ENCODE data around the gene PARL.
"Not testable (repeated sequence)": the region's sequence is repeated elsewhere in the genome, so short reads cannot be mapped to it uniquely, and the experiment has no call there.

PARL gene

DNA sequence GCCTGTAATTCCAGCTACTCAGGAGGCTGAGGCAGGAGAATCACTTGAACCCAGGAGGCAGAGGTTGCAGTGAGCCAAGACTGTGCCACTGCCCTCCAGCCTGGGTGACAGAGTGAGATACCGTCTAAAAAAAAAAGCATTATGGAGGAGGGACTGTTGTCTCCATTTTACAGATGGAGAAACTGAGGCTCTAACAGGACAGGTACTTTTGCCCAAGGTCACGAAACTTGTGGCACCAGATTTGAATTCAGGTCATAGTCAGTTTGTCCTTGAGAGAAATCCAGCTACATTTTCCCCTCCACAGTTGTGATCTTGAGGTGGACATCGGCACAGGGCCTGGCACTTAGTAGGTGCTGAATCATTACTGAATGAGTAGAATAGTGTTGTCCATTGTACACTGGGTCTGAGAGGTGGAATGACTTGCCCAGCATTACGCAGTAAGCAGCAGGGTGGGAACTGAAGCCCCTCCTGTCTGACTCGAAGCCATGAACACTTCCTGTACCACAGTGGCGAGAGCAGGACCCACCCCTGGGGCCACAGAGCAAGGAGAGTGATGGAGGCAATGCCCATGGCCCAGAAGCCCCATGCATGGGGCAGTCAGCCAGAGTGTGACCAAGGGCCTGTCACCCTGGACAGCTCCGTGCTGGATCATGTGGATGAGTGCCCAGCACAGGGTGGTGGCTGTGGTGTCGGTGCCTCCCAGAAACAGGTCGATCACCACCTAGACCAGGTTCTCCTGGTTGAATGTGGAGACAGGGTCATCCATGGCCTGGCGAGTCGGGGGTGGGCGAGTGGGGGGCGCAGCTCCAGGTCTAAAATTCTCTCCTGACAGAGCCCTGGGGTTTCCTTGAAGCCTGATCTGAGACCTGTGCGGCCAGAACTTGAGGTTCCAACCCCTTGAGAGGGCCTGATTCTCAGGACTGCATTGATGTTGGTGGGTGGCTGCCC lies 20.4 kb upstream of the PARL start:
- no peak for DNase-seq (ENCODE audit: low spot score)

DNA sequence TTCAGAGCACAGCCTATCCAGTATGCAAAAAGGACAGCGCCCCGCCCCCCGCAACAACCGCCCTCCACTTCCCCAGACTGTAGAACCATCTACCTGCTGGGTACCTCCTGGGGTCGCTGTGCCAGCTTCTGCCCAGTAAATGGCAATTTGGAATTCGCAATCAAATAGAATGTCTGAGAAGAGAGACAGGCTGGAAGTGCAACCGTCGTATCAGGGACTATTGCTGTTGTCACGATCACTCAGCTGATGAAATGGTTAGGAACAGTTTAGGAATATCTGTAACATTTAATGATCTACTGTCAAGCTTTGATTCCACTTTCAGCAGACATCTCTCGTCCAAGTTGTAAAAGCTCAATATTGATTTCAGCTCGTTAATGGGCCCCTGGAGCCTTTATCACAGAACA lies 13.3 kb upstream of the PARL start:
- DNase-seq (ENCODE audit: low spot score): no peak

DNA sequence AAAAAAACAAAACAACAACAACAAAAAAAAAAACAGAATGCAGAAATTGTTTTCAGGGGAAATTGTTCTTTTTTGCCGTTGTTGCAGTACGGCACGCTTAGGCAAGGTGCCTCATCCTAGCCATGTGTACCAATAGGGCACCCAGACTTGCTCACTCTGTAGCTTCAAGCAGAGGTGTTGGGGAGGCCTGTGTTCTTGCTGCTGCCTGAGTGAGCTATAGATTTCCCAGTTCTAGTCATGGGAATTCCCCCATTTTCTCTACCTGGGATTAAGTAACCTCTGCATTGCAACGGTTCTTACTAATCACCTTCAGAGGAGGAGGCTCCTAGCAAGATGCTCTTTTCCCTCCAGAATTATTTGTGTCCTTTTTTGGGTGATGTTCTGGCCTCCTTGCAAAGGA lies 12.9 kb upstream of the PARL start:
- DNase-seq (ENCODE audit: low spot score): no peak

DNA sequence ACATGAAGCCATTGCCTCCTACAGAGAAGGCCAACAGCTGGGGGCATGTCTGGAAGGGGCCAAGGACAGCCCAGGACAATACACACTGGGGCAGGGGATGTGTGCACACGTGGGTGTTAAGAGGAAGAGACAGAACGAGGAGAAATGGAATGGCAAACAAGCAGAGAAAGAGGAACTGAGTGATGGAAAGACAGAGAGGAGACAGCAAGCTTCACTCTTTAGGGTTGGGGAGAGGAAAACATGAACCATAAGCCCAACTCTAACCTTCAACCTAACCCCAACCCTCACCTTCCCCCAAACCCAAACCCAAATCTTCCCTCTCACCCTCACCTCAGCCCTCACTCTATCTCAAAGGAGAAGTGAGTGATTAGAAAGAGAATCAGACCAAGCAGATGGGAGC lies 11.9 kb upstream of the PARL start:
- DNase-seq (ENCODE audit: low spot score): no peak

DNA sequence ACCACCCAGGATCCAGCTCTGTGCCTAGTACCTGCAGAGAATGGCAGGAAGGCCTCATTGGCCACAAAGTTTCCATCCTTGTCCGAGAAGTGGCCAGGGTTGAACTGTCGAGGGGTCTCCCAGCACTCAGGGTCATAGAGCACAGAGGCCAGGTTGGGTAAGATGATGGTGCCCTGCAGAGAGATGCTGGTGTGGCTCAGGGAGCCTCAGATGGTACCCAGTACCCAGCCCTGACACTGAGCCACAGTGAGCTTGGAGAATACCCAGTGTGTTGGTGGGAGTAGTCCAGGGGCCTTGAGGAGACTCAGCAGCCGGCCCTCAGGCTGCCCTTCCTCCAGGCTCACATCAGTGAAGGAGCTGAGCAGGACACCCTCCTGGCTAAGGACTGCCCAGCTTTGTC lies 11.5 kb upstream of the PARL start:
- DNase-seq (ENCODE audit: low spot score): no peak

DNA sequence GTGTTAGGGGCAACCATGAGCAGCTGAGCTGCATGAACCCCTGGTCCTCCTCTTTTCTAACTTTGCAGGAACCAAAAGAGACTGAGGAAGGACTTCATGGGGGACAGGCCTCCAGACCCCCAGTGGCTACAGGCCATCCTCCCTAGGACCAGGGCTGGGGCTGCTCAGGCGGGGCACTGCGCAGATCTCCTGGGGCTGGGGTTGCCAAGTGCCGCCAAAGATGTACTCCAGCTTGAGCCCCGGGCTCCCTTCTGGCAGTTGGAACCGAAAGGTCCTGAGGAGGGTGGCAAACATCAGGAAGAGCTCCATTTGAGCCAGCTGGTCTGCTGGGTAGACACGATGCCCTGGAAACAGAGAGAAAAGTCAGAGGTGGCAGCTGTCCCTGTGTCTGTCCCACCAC lies 11.1 kb upstream of the PARL start:
- no peak for DNase-seq (ENCODE audit: low spot score)

DNA sequence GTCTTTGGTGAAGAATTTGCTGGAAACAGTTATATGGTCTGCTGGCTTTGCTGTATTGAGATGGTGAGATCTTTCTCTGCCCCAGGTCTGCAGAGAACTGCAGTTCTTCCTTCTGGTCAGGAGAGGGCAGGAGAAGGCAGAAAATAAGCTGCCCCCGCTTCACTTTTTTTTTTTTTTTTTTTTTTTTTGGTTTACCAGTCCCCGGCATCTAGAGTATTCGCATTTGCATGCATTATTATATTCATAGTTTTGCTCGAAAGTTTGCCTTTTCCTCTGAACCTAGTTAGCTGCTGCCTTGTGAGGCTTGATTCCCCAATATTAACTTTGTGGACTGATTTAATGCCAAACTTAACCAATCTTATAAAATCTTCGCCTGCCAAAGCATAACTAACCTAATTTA lies 10.6 kb upstream of the PARL start:
- peak; percentile 68 for DNase-seq (ENCODE audit: low spot score)

DNA sequence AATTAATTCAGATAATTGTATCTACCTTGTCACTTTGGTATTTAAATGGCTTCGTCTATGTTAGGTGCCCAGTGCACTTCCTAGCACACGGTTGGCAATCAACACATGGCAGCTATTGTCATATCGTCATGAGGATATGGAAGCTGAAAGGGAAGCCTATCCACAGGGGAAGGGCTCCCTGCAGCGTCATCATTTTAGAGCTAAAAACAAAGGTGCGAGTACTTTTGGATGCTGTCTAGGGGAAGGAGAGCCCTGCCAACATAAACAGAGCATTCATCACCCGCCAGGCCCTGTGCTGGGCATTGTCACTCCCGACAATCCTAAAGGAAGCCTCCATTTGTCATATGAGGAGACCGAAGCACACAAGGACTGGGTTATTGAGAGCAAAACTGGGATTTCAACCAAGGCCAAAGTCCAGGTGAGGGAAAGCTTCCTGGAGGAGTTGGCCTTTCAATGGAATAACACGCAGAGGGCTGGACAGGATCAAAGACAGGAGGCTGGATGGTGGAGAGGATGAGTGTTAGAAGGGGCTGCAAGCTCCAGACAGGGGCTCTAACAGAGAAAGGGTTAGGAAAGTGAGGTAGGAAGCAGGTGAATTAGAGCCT lies 8.0 kb upstream of the PARL start:
- no peak for DNase-seq (ENCODE audit: low spot score)

DNA sequence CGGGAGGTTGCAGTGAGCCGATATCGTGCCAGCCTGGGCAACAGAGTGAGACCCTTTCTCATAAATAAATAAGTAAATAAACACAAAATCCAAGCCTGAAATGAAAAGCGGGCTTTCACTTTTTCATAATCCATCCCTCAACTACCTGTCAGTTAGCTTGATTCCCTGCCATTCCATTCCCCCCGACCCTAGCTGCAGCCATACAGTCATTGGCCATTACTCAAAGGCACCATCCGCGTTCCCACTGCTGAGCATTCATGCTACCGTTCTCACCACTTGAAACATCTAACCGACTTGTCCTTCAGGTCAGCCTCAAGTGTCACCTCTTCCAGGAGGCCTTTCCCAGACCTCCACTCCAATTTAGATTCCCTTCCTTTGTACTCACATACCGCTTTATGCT lies 1.1 kb upstream of the PARL start:
- no peak for DNase-seq (ENCODE audit: low spot score)

DNA sequence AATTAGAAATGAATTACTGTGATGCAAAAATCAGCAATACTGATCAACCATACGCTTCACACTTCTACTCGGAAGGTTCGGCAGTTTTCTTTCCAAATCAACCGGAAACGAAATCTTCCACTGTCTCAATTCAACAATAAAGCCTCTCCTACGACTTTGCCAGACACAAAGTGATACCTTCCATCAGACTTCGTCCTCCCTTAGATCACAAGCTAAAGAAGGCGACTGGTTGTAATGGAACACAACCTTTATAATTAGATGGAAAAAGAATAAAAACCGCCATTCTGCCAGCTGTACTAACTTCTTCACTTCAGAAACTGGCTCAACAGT lies 618 bp downstream of the PARL start:
- DNase-seq (ENCODE audit: low spot score): no peak

DNA sequence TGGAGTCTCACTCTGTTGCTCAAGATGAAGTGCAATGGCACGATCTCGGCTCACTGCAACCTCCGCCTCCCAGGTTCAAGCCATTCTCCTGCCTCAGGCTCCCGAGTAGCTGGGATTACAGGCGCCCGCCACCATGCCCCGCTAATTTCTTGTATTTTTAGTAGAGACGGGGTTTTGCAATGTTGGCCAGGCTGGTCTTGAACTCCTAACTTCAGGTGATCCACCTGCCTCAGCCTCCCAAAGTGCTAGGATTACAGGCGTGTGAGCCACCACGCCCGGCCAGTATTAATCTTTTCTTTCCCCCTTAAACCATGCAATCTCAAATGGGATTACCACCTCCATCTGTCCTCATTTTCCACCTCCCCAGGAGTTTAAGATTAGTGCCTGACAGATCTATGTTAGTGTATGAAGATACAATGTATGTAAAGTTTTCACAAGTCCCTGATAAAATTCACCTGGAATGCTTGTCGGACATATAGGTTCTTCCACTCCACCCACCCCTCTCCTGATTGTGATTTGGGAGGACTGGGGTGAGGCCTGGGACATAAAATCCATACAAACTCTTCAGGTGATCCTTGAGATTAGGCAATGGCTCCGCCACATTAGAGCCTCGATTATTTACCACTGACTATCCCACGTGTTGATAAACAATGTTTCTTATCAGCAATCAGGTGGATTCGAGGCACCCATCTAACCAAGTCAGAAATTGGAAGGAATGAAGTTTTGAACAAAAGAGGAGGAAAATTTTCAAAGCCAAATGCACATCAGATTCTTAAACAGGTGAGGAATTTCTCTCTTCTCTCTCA lies 1.2 kb downstream of the PARL start:
- DNase-seq (ENCODE audit: low spot score): no peak

DNA sequence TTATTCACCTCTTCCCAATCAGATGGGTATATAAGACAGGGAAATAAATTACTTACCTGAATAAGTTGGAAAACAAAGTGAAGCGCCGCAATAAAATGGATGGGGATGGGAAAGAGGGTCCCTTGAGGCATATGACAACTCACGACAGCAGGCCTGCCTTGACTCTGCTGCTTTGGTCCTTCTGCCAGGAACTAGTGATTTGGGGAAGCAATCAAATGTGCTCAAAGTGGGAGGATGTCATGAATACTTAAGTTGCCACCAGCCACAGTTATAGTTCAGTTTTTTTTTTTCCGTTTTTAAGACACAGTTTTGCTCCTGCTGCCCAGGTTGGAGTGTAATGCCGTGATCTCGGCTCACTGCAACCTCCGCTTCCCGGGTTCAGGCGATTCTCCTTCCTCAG lies 4.6 kb downstream of the PARL start:
- DNase-seq (ENCODE audit: low spot score): no peak

DNA sequence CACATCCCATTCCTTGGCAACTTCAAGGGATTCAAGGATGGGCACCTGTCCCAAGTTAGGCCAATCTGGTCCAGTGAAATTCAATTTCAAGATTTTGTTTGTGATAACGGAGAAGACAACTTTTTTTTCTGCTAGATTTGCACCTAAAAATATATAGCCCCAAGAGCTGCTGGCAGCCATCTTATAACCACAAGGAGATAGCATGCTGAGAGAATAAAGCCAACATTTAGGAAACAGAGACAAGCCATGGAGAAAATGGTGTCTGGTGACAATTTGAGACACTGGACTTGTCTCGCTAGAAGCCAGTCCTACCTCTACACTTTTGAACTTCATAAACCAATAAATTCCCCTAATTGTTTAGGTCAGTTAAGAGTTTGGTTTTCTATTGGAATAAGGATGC lies 5.4 kb downstream of the PARL start:
- no peak for DNase-seq (ENCODE audit: low spot score)

DNA sequence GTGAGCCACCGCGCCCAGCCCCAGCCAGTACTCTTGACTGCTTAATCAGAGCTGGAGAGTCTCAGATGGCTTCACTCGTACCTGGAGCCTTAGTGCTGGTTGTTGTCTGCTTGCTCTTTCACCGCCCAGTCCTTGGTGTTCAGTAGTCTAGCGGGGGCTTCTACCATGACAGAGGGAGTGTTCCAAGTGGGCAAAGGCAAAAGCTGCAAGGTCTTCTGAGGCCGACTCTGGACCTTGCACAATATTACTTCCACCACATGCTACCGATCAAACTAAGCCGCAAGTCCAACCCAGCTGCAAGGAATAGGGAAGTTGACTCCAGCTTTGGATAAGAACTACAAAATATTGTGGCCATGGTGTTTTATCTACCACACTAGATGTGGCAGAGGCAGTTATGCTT lies 6.6 kb downstream of the PARL start:
- DNase-seq (ENCODE audit: low spot score): no peak

DNA sequence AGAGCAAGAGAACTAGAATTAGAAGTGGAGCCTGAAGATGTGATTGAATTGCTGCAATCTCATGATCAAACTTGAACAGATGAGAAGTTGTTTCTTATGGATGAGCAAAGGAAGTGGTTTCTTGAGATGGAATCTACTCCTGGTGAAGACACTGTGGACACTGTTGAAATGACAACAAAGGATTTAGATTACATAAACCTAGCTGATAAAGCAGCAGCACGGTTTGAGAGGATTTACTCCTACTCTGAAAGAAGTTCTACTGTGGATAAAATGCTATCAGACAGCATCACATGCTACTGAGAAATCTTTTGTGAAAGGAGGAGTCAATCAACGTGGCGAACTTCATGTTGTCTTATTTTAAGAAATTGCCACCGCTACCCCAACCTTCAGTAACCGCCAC lies 7.5 kb downstream of the PARL start:
- not testable (repeated sequence) for DNase-seq (ENCODE audit: low spot score)

DNA sequence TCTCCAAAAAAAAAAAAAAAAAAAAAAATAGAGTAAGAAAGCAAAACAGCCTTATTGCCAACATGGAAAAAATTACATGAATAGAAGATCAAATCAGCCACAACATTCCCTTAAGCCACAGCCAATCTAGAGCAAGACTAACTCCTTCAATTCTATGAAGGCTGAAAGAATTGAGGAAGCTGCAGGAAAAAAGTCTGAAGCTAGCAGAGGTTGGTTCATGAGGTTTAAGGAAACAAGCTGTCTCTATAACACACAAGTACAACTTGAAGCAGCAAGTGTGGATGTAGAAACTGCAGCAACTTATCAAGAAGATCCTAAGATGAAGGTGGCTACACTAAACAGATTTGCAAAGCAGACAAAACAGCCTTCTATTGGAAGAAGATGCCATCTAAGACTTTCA lies 9.3 kb downstream of the PARL start:
- no peak for DNase-seq (ENCODE audit: low spot score)

DNA sequence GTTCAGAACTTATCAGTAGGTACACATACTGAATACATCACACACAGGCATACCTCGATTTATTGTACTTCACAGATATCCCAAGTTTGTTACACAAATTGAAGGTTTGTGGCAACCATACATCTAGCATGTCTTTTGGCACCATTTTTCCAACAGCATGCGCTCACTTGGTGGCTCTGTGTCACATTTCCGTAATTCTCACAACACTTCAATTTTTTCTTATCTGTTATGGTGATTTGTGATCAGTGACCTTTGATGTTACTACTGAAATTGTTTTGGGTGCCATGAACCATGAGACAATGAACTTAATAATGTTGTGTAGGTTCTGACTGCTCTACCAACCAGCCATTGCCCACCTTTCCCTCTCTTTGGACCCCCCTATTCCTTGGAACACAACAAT lies 10.8 kb downstream of the PARL start:
- DNase-seq (ENCODE audit: low spot score): no peak

DNA sequence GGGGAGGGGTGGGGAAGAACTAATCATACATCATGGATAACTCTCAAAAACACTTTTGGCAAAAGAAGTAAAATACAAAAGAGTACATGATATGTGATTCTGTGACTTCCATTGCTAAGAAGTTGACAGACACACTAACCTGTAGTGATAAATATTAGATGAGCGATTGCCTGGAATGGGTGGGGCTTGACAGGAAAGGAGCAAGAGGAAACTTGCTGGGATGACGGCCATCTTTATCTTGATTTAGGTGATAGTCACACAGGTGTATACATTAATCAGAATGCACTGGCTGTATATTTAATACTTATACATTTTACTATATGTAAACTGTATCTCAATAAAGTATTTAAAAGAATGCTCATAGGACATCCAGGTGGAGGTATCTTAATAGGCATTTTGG lies 13.1 kb downstream of the PARL start:
- no peak for DNase-seq (ENCODE audit: low spot score)

DNA sequence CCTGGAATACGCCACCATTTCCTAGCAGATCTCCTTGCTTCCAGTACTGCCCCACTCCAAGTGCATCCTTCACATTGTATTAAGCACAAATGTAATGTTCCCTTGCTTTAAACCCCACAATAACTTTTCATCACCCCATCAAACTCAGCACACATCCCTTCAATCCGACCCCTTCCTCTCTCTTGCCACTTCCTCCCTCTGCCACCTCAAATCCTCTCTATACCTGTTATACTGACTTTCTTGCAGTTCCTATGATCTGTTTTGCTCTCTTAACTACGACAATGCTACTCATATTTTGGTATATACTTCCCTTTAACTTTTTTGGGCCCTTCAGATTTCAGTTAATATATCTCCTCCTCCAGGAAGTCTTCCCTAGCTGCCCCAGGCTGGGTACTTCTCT lies 14.1 kb downstream of the PARL start:
- no peak for DNase-seq (ENCODE audit: low spot score)

DNA sequence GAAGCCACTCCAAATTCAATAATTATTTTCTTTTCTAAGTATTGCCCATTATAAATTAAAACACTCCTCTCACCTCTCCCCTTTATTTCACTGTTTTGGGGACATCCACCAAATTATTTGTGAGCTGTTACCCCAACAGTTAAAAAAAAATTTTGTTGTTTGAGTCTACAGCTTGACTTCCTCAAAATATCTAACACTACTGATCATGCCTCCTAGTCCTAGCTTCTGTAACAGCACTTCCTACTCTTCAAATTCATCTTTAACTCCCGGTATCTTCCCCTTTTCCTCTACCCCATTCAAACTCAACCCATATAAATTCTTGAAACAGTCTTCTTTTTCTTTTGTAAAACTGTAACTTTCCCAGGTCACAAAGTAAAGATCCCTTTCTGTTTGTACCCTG lies 15.9 kb downstream of the PARL start:
- no peak for DNase-seq (ENCODE audit: low spot score)

DNA sequence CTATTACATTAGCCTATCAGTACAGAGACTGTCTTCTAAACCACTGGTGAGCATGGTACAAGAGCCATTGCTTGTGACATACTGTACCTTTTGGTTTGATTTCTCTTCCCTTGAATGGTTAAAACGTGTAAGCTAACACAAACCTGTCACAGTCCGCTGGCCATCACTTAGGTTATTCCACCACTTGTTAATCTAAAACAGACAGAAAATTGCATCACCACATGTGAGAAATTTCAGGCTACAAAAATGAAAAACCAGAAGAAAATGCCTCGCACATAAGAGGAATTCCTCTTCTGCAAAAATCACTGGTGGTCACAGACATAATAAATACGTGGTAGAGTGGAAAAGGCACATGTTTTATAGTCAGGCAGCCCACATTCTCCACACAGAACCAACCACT lies 22.1 kb downstream of the PARL start:
- DNase-seq (ENCODE audit: low spot score): no peak

DNA sequence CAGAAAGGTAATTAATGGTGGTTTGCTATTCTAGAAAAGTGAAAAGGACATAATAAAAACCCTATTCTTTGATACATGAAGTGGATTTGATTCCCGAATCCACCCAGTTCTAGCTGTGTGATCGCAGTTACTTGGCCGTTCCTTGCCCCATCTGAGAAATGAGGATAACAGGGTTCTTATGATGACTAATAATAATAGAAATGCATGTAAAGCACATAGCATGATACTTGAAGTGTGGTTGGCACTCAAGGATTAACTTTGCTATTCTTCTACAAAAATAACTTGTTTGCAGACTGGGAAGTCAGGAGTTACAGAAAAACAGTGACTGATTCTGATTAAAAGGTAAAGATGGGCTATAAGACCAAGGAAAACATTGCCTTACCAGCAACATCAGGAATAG lies 26.8 kb downstream of the PARL start:
- no peak for DNase-seq (ENCODE audit: low spot score)
